Esophagus squamous epithelium (tissue), 4 donors: ENCODE data around the gene ZNHIT2.

Experiments used
- POLR2A ChIP-seq, 4 donors: fragments of 450-650 bp; IDR thresholded peaks; one replicate each; pipeline ENCODE4 v1.6.1; 2017; ENCODE audit warnings: antibody characterized with exemption in 4 of 4, mild to moderate bottlenecking in 4 of 4, moderate library complexity in 3 of 4
- TF ChIP-seq, protein P1 (sequence below), 6 experiments: fragments of 450-650 bp in 4 of 6; fragments of 200-600 bp in 2 of 6; sonication (generic) in 2 of 6; IDR thresholded peaks; one replicate each; pipeline ENCODE4 v1.5.1; 2016 to 2019; ENCODE audit warnings: antibody characterized with exemption in 6 of 6, mild to moderate bottlenecking in 4 of 6, moderate library complexity in 4 of 6

DNA sequence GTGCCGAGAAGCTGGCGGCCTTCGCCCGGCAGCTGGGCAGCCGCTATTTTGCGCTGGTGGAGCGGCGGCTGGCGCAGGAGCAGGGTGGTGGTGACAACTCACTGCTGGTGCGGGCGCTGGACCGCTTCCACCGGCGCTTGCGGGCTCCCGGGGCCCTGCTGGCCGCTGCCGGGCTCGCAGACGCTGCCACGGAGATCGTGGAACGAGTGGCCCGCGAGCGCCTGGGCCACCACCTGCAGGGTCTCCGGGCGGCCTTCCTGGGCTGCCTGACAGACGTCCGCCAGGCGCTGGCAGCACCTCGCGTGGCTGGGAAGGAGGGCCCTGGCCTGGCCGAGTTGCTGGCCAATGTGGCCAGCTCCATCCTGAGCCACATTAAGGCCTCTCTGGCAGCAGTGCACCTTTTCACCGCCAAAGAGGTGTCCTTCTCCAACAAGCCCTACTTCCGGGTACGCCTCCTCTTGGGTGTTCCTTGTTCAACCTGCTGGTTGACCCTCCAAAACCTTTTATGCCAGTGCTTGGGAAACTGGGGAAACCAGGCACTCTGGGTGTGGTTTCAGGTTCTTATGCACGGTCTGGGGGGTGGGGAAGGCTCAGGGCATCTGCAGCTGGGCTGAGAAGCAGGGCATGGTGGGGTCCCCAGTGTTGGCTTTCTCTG is 8.9 kb downstream of the ZNHIT2 start:
- TF ChIP-seq, protein P1, sequence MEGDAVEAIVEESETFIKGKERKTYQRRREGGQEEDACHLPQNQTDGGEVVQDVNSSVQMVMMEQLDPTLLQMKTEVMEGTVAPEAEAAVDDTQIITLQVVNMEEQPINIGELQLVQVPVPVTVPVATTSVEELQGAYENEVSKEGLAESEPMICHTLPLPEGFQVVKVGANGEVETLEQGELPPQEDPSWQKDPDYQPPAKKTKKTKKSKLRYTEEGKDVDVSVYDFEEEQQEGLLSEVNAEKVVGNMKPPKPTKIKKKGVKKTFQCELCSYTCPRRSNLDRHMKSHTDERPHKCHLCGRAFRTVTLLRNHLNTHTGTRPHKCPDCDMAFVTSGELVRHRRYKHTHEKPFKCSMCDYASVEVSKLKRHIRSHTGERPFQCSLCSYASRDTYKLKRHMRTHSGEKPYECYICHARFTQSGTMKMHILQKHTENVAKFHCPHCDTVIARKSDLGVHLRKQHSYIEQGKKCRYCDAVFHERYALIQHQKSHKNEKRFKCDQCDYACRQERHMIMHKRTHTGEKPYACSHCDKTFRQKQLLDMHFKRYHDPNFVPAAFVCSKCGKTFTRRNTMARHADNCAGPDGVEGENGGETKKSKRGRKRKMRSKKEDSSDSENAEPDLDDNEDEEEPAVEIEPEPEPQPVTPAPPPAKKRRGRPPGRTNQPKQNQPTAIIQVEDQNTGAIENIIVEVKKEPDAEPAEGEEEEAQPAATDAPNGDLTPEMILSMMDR (IDR thresholded peaks at IDR 0.05) = peak in 3 of 6 experiments; percentile 9 to 35 (median 18)
- TF ChIP-seq POLR2A (IDR thresholded peaks at IDR 0.05) = no peak
